ENCODE measurements around the gene MGMT. TPM values are rescaled to one million over a fixed set of nuclear protein-coding genes. Genes with fewer than 3 reads are reported as not detected.

Gene MGMT
- total and polyA plus RNA-seq, 2 experiments from 2014 or later, result 19.3 to 21.9 TPM

DNA sequence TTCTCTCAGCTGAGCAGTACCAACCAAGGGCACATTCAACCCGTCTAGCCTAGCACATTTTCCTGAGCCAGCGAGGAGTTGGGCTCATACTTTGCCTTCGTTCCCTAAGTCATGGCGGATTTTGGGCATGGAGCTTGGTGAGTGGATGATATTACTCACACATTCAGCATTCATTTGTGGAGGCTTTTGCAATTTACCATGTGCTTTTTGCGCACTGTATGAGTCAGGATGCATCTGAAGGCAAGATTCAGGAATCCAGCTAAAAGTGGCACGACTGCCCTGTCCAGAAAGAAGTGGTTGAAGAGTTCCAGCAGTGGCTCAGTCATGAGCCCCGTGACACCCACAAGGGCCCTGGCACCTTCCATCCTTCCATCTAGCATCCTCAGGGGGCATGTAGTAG lies 24.2 kb upstream of the MGMT start:
- H4K20me1 ChIP-seq (replicated peaks; ENCODE audit: insufficient read depth), result no peaks in the 10 kb centered on the region
- TF ChIP-seq, protein P1, sequence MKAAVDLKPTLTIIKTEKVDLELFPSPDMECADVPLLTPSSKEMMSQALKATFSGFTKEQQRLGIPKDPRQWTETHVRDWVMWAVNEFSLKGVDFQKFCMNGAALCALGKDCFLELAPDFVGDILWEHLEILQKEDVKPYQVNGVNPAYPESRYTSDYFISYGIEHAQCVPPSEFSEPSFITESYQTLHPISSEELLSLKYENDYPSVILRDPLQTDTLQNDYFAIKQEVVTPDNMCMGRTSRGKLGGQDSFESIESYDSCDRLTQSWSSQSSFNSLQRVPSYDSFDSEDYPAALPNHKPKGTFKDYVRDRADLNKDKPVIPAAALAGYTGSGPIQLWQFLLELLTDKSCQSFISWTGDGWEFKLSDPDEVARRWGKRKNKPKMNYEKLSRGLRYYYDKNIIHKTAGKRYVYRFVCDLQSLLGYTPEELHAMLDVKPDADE (IDR thresholded peaks at IDR 0.05), result no peak
- Mint-ChIP-seq H3K36me3 (ENCODE audit: low read depth) (no peaks in the 10 kb centered on the region), H3K9me3 (no peaks in the 10 kb centered on the region), H3K27ac (no peak overlapping the region), H3K27me3 (ENCODE audit: insufficient read depth, low read depth, poor library complexity) (peaks cover 3% of the 10 kb centered on the region), H3K4me1 (peaks cover 21% of the 10 kb centered on the region), H3K4me3 (no peak overlapping the region)
- no peak overlapping the region for H3K27ac ChIP-seq (ENCODE audit: low read depth)
- H3K4me1 ChIP-seq (ENCODE audit: insufficient read depth), result peaks cover 5% of the 10 kb centered on the region
- DNase-seq (ENCODE audit: low spot score), result no peak
- ATAC-seq, result no peak
- no peaks in the 10 kb centered on the region for H3F3A ChIP-seq (replicated peaks; ENCODE audit: low read depth)
- no peaks in the 10 kb centered on the region for H3K27me3 ChIP-seq (ENCODE audit: insufficient read depth)
- H3K4me2 ChIP-seq, result no peak overlapping the region
- H3K4me3 ChIP-seq, result no peak overlapping the region
- H3K79me2 ChIP-seq (replicated peaks; ENCODE audit: insufficient read depth), result no peaks in the 10 kb centered on the region
- peaks cover 5% of the 10 kb centered on the region; the same call in 1 of the 2 replicates for H3K9me2 ChIP-seq (ENCODE audit: insufficient read depth)
- no peaks in the 10 kb centered on the region for H3K36me3 ChIP-seq (ENCODE audit: insufficient read depth)
- no peak overlapping the region for H2AFZ ChIP-seq

DNA sequence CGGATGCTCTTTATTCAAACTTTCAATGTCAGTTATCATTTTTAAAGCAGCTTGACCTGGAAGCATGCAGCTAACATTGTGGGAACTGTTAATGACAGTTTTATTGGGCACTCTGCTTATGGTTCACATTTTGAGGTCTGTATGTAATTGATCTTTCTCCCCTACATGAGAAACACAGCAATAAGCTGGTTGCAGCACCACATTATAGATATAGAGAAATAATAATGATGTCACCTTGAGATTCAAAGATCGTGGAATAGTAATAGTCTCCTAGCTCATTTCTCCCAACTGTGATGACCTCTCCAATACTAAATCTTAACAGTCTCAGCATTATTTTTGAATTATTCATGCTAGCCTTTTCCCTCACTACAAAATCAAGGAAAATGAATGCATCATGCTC lies 22.7 kb upstream of the MGMT start:
- Mint-ChIP-seq H3K36me3 (ENCODE audit: low read depth) (no peaks in the 10 kb centered on the region), H3K4me1 (peaks cover 13% of the 10 kb centered on the region; the same call in 2 of the 3 replicates), H3K9me3 (no peaks in the 10 kb centered on the region), H3K27ac (no peak overlapping the region), H3K27me3 (ENCODE audit: insufficient read depth, low read depth, poor library complexity) (peaks cover 2% of the 10 kb centered on the region), H3K4me3 (no peak overlapping the region)
- DNase-seq (ENCODE audit: low spot score) (no peak), ATAC-seq (no peak)
- Histone ChIP-seq H3K27me3 (ENCODE audit: insufficient read depth) (no peaks in the 10 kb centered on the region), H3K36me3 (ENCODE audit: insufficient read depth) (no peaks in the 10 kb centered on the region), H3K4me3 (no peak overlapping the region), H3F3A (replicated peaks; ENCODE audit: low read depth) (no peaks in the 10 kb centered on the region), H3K27ac (ENCODE audit: low read depth) (no peak overlapping the region), H4K20me1 (replicated peaks; ENCODE audit: insufficient read depth) (no peaks in the 10 kb centered on the region), H3K79me2 (replicated peaks; ENCODE audit: insufficient read depth) (no peaks in the 10 kb centered on the region), H3K4me2 (no peak overlapping the region), H3K9me2 (ENCODE audit: insufficient read depth) (no peaks in the 10 kb centered on the region), H3K4me1 (ENCODE audit: insufficient read depth) (no peaks in the 10 kb centered on the region; the same call in 1 of the 2 replicates), H2AFZ (no peak overlapping the region)
- no peak for TF ChIP-seq ZNF114 (CRISPR knock-in tag; IDR thresholded peaks at IDR 0.05)
- no peak for TF ChIP-seq STAT1 (IDR thresholded peaks at IDR 0.05; ENCODE audit: unreplicated experiment)

DNA sequence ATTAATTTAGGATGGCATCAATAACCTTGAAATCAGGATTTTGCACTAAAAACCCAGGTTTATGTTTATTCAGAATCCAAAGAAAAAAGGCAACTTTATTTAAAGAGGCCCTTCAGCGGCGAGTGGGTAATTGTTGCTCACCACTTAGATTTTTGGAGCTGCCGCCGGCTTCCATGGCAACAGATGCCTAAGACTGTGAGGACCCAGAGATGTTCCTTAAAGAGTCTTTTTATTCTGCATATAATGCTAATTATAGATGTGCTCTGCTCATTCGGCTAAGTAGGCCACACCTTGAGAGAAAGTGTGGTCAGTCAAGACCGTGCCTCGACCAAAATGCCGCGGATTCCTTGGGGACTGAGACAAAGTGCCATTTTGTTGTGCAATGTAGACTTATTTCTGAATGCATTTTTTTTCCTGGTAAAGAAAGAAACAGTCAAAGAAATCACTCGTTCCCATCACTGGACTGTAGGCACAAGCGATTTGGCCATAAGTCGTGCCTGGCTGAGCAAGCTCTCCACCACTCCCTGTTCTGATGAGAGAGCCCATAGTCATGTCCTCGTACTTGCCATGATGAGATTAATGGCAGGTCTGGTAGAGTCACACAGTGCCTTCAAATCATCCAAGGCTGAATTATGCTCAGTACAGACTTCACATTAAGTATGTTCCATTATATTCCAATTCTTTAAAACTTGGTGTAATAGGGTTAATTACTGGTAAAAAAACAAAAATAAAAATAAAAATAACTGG lies 21.4 kb upstream of the MGMT start:
- no peak for DNase-seq (ENCODE audit: low spot score)
- H3K27ac Mint-ChIP-seq, result no peak overlapping the region
- H3K27ac ChIP-seq (ENCODE audit: low read depth), result no peak overlapping the region
- TF ChIP-seq ZNF331 (CRISPR knock-in tag; IDR thresholded peaks at IDR 0.05; ENCODE audit: low read depth), result no peak
- no peak for TF ChIP-seq POLR2AphosphoS5 (IDR thresholded peaks at IDR 0.05; ENCODE audit: low read depth)
- TF ChIP-seq ZNF114 (CRISPR knock-in tag; IDR thresholded peaks at IDR 0.05), result no peak
- TF ChIP-seq CTCF (conservative IDR thresholded peaks at IDR 0.05; ENCODE audit: low read depth in 2 of 2), result no peak
- TF ChIP-seq NANOG (IDR thresholded peaks at IDR 0.05; ENCODE audit: borderline replicate concordance), result no peak
- TF ChIP-seq EZH2phosphoT487 (IDR thresholded peaks at IDR 0.05; ENCODE audit: unreplicated experiment), result no peak

More for the DNA sequence above, 21.4 kb upstream of the MGMT start:
- H3F3A ChIP-seq (replicated peaks; ENCODE audit: low read depth), result no peaks in the 10 kb centered on the region
- H2AFZ ChIP-seq, result no peak overlapping the region
- H3K4me3 Mint-ChIP-seq, result no peak overlapping the region
- no peaks in the 10 kb centered on the region for H3K79me2 ChIP-seq (replicated peaks; ENCODE audit: insufficient read depth)
- no peak overlapping the region for H3K4me2 ChIP-seq
- H3K4me1 Mint-ChIP-seq, result peaks cover 13% of the 10 kb centered on the region; the same call in 2 of the 3 replicates
- H3K9me3 Mint-ChIP-seq, result no peaks in the 10 kb centered on the region; the same call in 2 of the 3 replicates
- H3K4me1 ChIP-seq (ENCODE audit: insufficient read depth), result no peaks in the 10 kb centered on the region; the same call in 1 of the 2 replicates
- no peaks in the 10 kb centered on the region for H3K9me2 ChIP-seq (ENCODE audit: insufficient read depth)
- H3K27me3 Mint-ChIP-seq (ENCODE audit: insufficient read depth, low read depth, poor library complexity), result no peaks in the 10 kb centered on the region
- ATAC-seq, result no peak
- H3K4me3 ChIP-seq, result no peak overlapping the region
- H3K36me3 Mint-ChIP-seq (ENCODE audit: low read depth), result no peaks in the 10 kb centered on the region
- no peaks in the 10 kb centered on the region for H4K20me1 ChIP-seq (replicated peaks; ENCODE audit: insufficient read depth)
- H3K27me3 ChIP-seq (ENCODE audit: insufficient read depth), result no peaks in the 10 kb centered on the region
- H3K36me3 ChIP-seq (ENCODE audit: insufficient read depth), result no peaks in the 10 kb centered on the region
